ENCODE data around the gene DDX11. TPM values are rescaled to one million over a fixed set of nuclear protein-coding genes. Genes with fewer than 3 reads are reported as not detected.
A peak's percentile ranks its signal among the peaks of the same experiment; 100 is the strongest.
"Not testable (repeated sequence)": the region's sequence is repeated elsewhere in the genome, so short reads cannot be mapped to it uniquely, and the experiment has no call there.

DDX11 gene
- total RNA-seq, 1 donor from 2014 or later: 247 TPM

- H3K27me3 Mint-ChIP-seq; DNase-seq (ENCODE audit: low spot score, unreplicated experiment); H3K27ac Mint-ChIP-seq; H3K9me3 Mint-ChIP-seq (ENCODE audit: low read depth); H3K4me3 Mint-ChIP-seq (ENCODE audit: low read depth); H3K4me1 Mint-ChIP-seq (ENCODE audit: low read depth): not testable (repeated sequence)
- H3K36me3 Mint-ChIP-seq (ENCODE audit: insufficient read depth): peaks cover 14% of the 10 kb centered on the region
Measured at GRCh38 chr12:31079421-31079820, 5.8 kb downstream of the DDX11 start.

DNA sequence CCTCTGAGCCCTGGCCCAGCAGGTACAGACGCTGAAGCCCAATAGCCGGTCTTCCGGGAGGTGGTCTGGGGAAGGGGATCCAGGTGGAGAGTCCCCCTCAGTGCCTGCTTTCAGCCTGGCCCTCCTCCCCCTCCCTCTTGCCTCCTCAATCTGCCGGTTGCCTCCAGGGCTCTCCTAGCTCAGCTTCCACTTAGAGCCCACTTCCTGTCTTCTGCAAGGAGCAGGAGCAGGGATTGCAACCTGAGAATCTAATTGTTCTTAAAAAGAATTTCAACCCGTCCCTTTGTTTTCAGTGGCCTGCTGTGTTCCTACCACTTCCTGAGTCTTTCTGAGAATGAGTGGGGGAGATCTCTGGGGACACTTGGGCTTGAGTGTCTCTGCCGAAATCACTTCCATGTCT lies 6.6 kb downstream of the DDX11 start:
- not testable (repeated sequence) for H3K4me1 Mint-ChIP-seq (ENCODE audit: low read depth); H3K9me3 Mint-ChIP-seq (ENCODE audit: low read depth); H3K27ac Mint-ChIP-seq; H3K27me3 Mint-ChIP-seq; DNase-seq (ENCODE audit: low spot score, unreplicated experiment); H3K4me3 Mint-ChIP-seq (ENCODE audit: low read depth)
- H3K36me3 Mint-ChIP-seq (ENCODE audit: insufficient read depth): peaks cover 17% of the 10 kb centered on the region

GRCh38 chr12:31081274-31081673 lies 7.6 kb downstream of the DDX11 start:
- H3K4me3 Mint-ChIP-seq (ENCODE audit: low read depth); H3K27ac Mint-ChIP-seq: not testable (repeated sequence)
- H3K36me3 Mint-ChIP-seq (ENCODE audit: insufficient read depth): peaks cover 17% of the 10 kb centered on the region

GRCh38 chr12:31084241-31084640 lies 10.6 kb downstream of the DDX11 start:
- not testable (repeated sequence) for H3K27me3 Mint-ChIP-seq; DNase-seq (ENCODE audit: low spot score, unreplicated experiment); H3K4me1 Mint-ChIP-seq (ENCODE audit: low read depth); H3K27ac Mint-ChIP-seq; H3K4me3 Mint-ChIP-seq (ENCODE audit: low read depth); H3K9me3 Mint-ChIP-seq (ENCODE audit: low read depth)
- H3K36me3 Mint-ChIP-seq (ENCODE audit: insufficient read depth): peaks cover 17% of the 10 kb centered on the region

More at GRCh38 chr12:31081274-31081673, 7.6 kb downstream of the DDX11 start:
- H3K9me3 Mint-ChIP-seq (ENCODE audit: low read depth); H3K4me1 Mint-ChIP-seq (ENCODE audit: low read depth); H3K27me3 Mint-ChIP-seq; DNase-seq (ENCODE audit: low spot score, unreplicated experiment): not testable (repeated sequence)

- not testable (repeated sequence) for H3K4me3 Mint-ChIP-seq (ENCODE audit: low read depth); H3K27me3 Mint-ChIP-seq; H3K4me1 Mint-ChIP-seq (ENCODE audit: low read depth); H3K27ac Mint-ChIP-seq; H3K9me3 Mint-ChIP-seq (ENCODE audit: low read depth); DNase-seq (ENCODE audit: low spot score, unreplicated experiment)
- peaks cover 13% of the 10 kb centered on the region for H3K36me3 Mint-ChIP-seq (ENCODE audit: insufficient read depth)
Measured at GRCh38 chr12:31086032-31086431, 12.4 kb downstream of the DDX11 start.

DNA sequence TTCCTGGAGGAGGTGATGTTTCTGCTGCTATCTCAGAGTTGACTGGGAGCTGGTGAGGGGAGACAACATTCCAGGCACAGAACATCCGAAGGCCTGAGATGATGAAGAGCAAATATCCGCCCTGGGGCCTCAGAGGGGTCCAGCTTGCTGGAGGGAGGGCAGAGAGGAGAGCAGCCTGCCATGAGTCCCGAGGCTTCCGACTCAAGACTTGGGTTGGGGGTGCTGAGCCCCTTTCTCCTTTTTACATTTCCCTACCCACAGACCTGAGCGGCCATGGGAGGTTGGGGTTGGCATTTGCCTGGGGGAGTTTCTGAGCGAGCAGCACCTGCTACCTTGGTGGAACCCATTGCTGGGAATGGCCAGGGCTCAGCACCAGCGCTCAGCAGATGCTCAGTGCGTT lies 13.8 kb downstream of the DDX11 start:
- not testable (repeated sequence) for H3K27me3 Mint-ChIP-seq; H3K4me1 Mint-ChIP-seq (ENCODE audit: low read depth); DNase-seq (ENCODE audit: low spot score, unreplicated experiment); H3K4me3 Mint-ChIP-seq (ENCODE audit: low read depth); H3K9me3 Mint-ChIP-seq (ENCODE audit: low read depth); H3K27ac Mint-ChIP-seq
- peaks cover 15% of the 10 kb centered on the region for H3K36me3 Mint-ChIP-seq (ENCODE audit: insufficient read depth)

DNA sequence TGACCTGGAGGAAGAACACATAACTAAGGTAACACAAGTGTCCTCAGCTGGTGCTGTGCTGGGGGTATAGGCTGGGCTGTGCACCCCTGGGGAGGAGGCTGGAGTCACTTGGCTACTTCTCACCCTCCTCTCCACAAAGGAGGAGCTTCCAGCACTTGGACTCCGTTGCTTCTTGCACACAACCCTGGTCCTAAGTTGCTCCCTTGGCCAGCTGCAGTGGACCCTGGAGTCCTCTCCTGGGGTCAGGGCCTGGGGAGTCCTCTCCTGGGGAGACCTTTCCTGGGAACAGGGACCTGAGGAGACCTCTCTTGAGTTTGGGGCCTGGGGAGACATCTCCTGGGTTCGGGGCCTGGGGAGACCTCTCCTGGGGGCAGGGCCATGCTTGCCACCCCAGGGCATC lies 14.3 kb downstream of the DDX11 start:
- peaks cover 18% of the 10 kb centered on the region for H3K36me3 Mint-ChIP-seq (ENCODE audit: insufficient read depth)
- H3K27ac Mint-ChIP-seq, H3K27me3 Mint-ChIP-seq: not testable (repeated sequence)

GRCh38 chr12:31089072-31089471 lies 15.4 kb downstream of the DDX11 start:
- Mint-ChIP-seq H3K36me3 (ENCODE audit: insufficient read depth) (peaks cover 15% of the 10 kb centered on the region), H3K27ac (peak overlapping the region; percentile 5), H3K4me1 (ENCODE audit: low read depth) (no peaks in the 10 kb centered on the region), H3K4me3 (ENCODE audit: low read depth) (no peak overlapping the region), H3K27me3 (no peaks in the 10 kb centered on the region), H3K9me3 (ENCODE audit: low read depth) (no peaks in the 10 kb centered on the region)
- no peak for DNase-seq (ENCODE audit: low spot score, unreplicated experiment)
- TF ChIP-seq, protein P1, sequence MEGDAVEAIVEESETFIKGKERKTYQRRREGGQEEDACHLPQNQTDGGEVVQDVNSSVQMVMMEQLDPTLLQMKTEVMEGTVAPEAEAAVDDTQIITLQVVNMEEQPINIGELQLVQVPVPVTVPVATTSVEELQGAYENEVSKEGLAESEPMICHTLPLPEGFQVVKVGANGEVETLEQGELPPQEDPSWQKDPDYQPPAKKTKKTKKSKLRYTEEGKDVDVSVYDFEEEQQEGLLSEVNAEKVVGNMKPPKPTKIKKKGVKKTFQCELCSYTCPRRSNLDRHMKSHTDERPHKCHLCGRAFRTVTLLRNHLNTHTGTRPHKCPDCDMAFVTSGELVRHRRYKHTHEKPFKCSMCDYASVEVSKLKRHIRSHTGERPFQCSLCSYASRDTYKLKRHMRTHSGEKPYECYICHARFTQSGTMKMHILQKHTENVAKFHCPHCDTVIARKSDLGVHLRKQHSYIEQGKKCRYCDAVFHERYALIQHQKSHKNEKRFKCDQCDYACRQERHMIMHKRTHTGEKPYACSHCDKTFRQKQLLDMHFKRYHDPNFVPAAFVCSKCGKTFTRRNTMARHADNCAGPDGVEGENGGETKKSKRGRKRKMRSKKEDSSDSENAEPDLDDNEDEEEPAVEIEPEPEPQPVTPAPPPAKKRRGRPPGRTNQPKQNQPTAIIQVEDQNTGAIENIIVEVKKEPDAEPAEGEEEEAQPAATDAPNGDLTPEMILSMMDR (IDR thresholded peaks at IDR 0.05; ENCODE audit: unreplicated experiment): no peak

More for the DNA sequence above, 14.3 kb downstream of the DDX11 start:
- not testable (repeated sequence) for DNase-seq (ENCODE audit: low spot score, unreplicated experiment); H3K4me3 Mint-ChIP-seq (ENCODE audit: low read depth); H3K4me1 Mint-ChIP-seq (ENCODE audit: low read depth); H3K9me3 Mint-ChIP-seq (ENCODE audit: low read depth)

- H3K9me3 Mint-ChIP-seq (ENCODE audit: low read depth); H3K27ac Mint-ChIP-seq; H3K4me1 Mint-ChIP-seq (ENCODE audit: low read depth); H3K27me3 Mint-ChIP-seq; DNase-seq (ENCODE audit: low spot score, unreplicated experiment); H3K4me3 Mint-ChIP-seq (ENCODE audit: low read depth): not testable (repeated sequence)
- H3K36me3 Mint-ChIP-seq (ENCODE audit: insufficient read depth): peaks cover 20% of the 10 kb centered on the region
Measured at GRCh38 chr12:31091629-31092028, 18.0 kb downstream of the DDX11 start.

DNA sequence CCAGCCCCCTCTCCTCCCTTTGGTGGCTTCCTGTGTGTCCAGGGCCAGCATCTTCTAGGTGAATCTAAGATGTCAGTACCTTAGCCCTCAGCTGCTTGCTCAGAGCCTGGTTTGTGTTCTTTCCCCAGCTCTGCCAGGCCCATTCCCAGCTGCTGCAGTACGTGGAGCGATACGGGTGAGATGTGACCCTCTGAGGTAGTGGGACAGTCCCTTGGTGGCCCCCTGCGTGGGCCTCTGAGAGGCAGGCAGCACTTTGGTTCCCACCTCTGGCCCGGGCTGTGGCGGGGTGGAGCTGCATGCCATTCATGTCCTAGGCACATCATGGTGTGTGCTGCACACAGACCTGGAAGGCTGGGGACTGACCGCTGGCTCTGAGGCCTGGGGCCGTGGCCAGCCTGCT lies 19.1 kb downstream of the DDX11 start:
- H3K9me3 Mint-ChIP-seq (ENCODE audit: low read depth); H3K4me1 Mint-ChIP-seq (ENCODE audit: low read depth); DNase-seq (ENCODE audit: low spot score, unreplicated experiment); H3K27ac Mint-ChIP-seq; H3K27me3 Mint-ChIP-seq; H3K4me3 Mint-ChIP-seq (ENCODE audit: low read depth): not testable (repeated sequence)
- H3K36me3 Mint-ChIP-seq (ENCODE audit: insufficient read depth): peaks cover 21% of the 10 kb centered on the region

DNA sequence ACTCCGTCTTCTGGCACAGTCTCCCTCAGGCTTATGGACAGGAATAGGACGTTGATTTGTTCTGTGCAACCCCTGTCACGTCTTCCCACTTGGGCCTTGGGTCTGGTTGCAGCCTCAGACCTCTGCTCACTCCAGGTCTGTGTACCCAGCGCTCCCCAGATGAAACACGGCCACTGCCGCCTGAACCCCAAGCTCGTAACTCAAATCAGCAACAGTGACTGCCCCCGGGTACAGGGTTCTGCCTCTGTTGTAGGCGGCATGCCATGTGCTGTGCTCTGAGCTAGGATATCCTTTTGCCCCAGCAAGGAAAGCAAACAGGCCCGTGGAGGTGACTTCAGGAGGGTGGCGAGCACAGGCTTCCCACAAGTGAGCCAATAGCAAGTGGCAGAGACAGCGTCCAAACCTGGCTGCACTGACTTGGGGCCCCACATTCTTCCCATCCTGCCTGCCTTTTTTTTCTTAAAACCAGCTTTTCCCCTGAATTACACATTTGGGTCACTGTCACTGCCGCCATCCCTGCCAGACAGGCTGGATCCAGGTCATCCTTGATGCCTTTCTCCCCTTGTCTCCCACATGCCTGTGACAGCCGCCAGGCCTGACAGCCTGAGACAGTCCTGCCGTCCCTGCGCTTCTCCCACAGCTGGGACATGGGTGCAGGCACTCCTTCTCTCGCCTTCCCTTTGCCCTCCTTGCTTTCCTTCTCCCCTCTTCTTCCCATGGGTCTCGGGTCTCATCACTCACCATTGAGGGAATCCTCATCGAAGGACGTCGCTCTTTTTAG lies 21.6 kb downstream of the DDX11 start:
- H3K36me3 Mint-ChIP-seq (ENCODE audit: insufficient read depth): peaks cover 22% of the 10 kb centered on the region
- H3K9me3 Mint-ChIP-seq (ENCODE audit: low read depth); H3K4me1 Mint-ChIP-seq (ENCODE audit: low read depth); H3K4me3 Mint-ChIP-seq (ENCODE audit: low read depth); DNase-seq (ENCODE audit: low spot score, unreplicated experiment); H3K27me3 Mint-ChIP-seq: not testable (repeated sequence)
- peak overlapping the region; percentile 63 for H3K27ac Mint-ChIP-seq

DNA sequence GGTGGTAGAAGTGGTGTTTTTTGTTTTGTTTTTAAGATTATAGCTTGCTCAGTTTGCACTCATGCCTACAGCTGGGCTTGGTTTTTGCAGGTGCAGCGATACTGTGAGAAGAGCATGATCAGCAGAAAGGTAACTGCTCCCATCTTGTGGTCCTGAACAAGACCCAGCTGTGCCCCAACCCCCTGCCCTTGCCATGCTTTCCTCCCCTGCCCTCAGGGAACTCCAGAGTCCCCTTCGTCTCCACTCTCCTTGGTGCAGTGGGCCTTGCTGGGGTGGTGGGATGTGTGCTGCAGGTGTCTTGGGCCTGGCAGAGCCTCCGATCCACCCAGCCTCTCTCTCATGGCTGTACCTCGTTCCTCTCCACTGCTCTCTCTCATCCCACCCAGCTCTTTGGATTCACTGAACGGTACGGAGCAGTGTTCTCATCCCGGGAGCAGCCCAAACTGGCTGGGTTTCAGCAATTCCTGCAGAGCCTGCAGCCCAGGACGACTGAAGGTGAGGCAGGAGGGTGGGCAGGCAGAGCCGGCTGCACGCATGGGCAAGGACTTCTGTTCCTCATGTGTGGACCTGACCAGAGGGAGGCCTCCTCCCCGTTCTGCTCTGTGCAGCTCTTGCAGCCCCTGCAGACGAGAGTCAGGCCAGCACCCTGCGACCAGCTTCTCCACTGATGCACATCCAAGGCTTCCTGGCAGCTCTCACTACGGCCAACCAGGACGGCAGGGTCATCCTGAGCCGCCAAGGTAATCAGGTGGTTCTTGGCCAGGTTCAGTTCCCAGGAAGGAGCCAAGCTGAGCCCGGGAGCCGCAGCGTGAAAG lies 22.8 kb downstream of the DDX11 start:
- not testable (repeated sequence) for H3K27ac Mint-ChIP-seq; H3K4me1 Mint-ChIP-seq (ENCODE audit: low read depth); DNase-seq (ENCODE audit: low spot score, unreplicated experiment); H3K9me3 Mint-ChIP-seq (ENCODE audit: low read depth); H3K27me3 Mint-ChIP-seq; H3K4me3 Mint-ChIP-seq (ENCODE audit: low read depth)
- peaks cover 23% of the 10 kb centered on the region for H3K36me3 Mint-ChIP-seq (ENCODE audit: insufficient read depth)

Measured in progenitor cell of endocrine pancreas (in vitro differentiated cells).